ENCODE results near the gene NT5DC3.

GRCh38 chr12:103808239-103808880 lies 32.7 kb downstream of the NT5DC3 start:
- TF ChIP-seq CTCF (IDR thresholded peaks at IDR 0.05) (no peak), POLR2A (IDR thresholded peaks at IDR 0.05) (no peak)

All from testis (tissue), 2 donors.